H9 (cell line): Measurements from ENCODE around the gene SLC16A1. TPM values are rescaled to one million over a fixed set of nuclear protein-coding genes. Genes with fewer than 3 reads are reported as not detected.
"Not testable (repeated sequence)": the region's sequence is repeated elsewhere in the genome, so short reads cannot be mapped to it uniquely, and the experiment has no call there.

Experiments
- DNase-seq: peaks from one replicate; pipeline ENCODE4 v3.0.0-alpha.2; 2017
- H2AFZ ChIP-seq: one replicate; pipeline ENCODE4 v1.6.1; 2013; ENCODE audit warnings: mild to moderate bottlenecking, low read length, control low read depth, moderate library complexity
- H2AK5ac ChIP-seq: 2 replicates; pipeline ENCODE4 v1.6.1; 2013; ENCODE audit warnings: low read length, control low read depth, mixed read lengths; ENCODE audit not compliant: insufficient read length
- H2BK120ac ChIP-seq: one replicate; pipeline ENCODE4 v1.6.1; 2013; ENCODE audit warnings: low read depth, mild to moderate bottlenecking, low read length, control low read depth, inconsistent platforms; ENCODE audit not compliant: poor library complexity, severe bottlenecking
- H2BK12ac ChIP-seq: 2 replicates; pipeline ENCODE4 v1.6.1; 2013; ENCODE audit warnings: low read length, control low read depth, mixed read lengths, low read depth; ENCODE audit not compliant: insufficient read length
- H2BK15ac ChIP-seq: 2 replicates; pipeline ENCODE4 v1.6.1; 2013; ENCODE audit warnings: low read depth, low read length, control low read depth
- H2BK20ac ChIP-seq: one replicate; pipeline ENCODE4 v1.6.1; 2013; ENCODE audit warnings: low read depth, mild to moderate bottlenecking, low read length, control low read depth, inconsistent platforms; ENCODE audit not compliant: poor library complexity, severe bottlenecking
- H2BK5ac ChIP-seq: 2 replicates; pipeline ENCODE4 v1.6.1; 2013; ENCODE audit warnings: low read length, control low read depth, mixed read lengths; ENCODE audit not compliant: insufficient read length
- H3K14ac ChIP-seq: 2 replicates; pipeline ENCODE4 v1.6.1; 2013; ENCODE audit warnings: low read length, control low read depth; ENCODE audit not compliant: insufficient read depth
- H3K18ac ChIP-seq: 2 replicates; pipeline ENCODE4 v1.6.1; 2013; ENCODE audit warnings: low read depth, mild to moderate bottlenecking, mixed read lengths, low read length, control low read depth; ENCODE audit not compliant: insufficient read length
- H3K23ac ChIP-seq: 2 replicates; pipeline ENCODE4 v1.6.1; 2013; ENCODE audit warnings: low read length, control low read depth, mixed read lengths, low read depth; ENCODE audit not compliant: insufficient read length
- H3K23me2 ChIP-seq: 2 replicates; pipeline ENCODE4 v1.6.1; 2013; ENCODE audit warnings: low read depth, mild to moderate bottlenecking, mixed read lengths, low read length, control low read depth; ENCODE audit not compliant: insufficient read length, poor library complexity, severe bottlenecking
- H3K27ac ChIP-seq: 2 replicates; pipeline ENCODE4 v1.5.1; 2013; ENCODE audit warnings: low read length, control low read depth, mixed read lengths, low read depth; ENCODE audit not compliant: insufficient read length
- H3K27me3 ChIP-seq: 2 replicates; pipeline ENCODE4 v1.6.1; 2013; ENCODE audit warnings: low read length, control low read depth, inconsistent platforms; ENCODE audit not compliant: insufficient read depth
- H3K4ac ChIP-seq: 2 replicates; pipeline ENCODE4 v1.6.1; 2013; ENCODE audit warnings: low read depth, mild to moderate bottlenecking, control low read depth, inconsistent platforms, low read length, moderate library complexity
- H3K4me1 ChIP-seq: 2 replicates; pipeline ENCODE4 v1.6.1; 2013; ENCODE audit warnings: low read length, control low read depth, inconsistent platforms; ENCODE audit not compliant: insufficient read depth
- H3K4me2 ChIP-seq: 2 replicates; pipeline ENCODE4 v1.6.1; 2013; ENCODE audit warnings: low read length, control low read depth, mixed read lengths; ENCODE audit not compliant: insufficient read length, insufficient read depth
- H3K56ac ChIP-seq: 2 replicates; pipeline ENCODE4 v1.6.1; 2013; ENCODE audit warnings: low read depth, mild to moderate bottlenecking, mixed read lengths, low read length, control low read depth; ENCODE audit not compliant: insufficient read length
- H3K79me1 ChIP-seq: 2 replicates; pipeline ENCODE4 v1.6.1; 2013; ENCODE audit warnings: low read depth, mild to moderate bottlenecking, moderate library complexity, low read length, control low read depth, inconsistent platforms; ENCODE audit not compliant: insufficient read depth, poor library complexity, severe bottlenecking
- H3K79me2 ChIP-seq: 2 replicates; pipeline ENCODE4 v1.6.1; 2013; ENCODE audit warnings: low read length, control low read depth, inconsistent platforms; ENCODE audit not compliant: insufficient read depth
- H3K9ac ChIP-seq: 2 replicates; pipeline ENCODE4 v1.6.1; 2013; ENCODE audit warnings: low read length, control low read depth, mixed read lengths; ENCODE audit not compliant: insufficient read length; ENCODE audit errors: extremely low read depth
- H3K9me3 ChIP-seq: one replicate; pipeline ENCODE4 v1.6.1; 2013; ENCODE audit warnings: low read depth, low read length, inconsistent platforms; ENCODE audit not compliant: control insufficient read depth
- H3T11ph ChIP-seq: one replicate; pipeline ENCODE4 v1.6.1; 2013; ENCODE audit warnings: mild to moderate bottlenecking, low read length, control low read depth, inconsistent platforms
- H4K20me1 ChIP-seq: one replicate; pipeline ENCODE4 v1.6.1; 2013; ENCODE audit not compliant: control insufficient read depth, insufficient read length, insufficient read depth
- H4K5ac ChIP-seq: 2 replicates; pipeline ENCODE4 v1.6.1; 2013; ENCODE audit warnings: low read depth, mild to moderate bottlenecking, mixed read lengths, low read length, control low read depth; ENCODE audit not compliant: insufficient read length
- H4K8ac ChIP-seq: replicated peaks from 2 replicates; pipeline ENCODE4 v1.6.1; 2013; ENCODE audit warnings: low read length, control low read depth, mixed read lengths, low read depth; ENCODE audit not compliant: insufficient read length
- H4K91ac ChIP-seq: 2 replicates; pipeline ENCODE4 v1.6.1; 2013; ENCODE audit warnings: low read depth, mild to moderate bottlenecking, moderate library complexity, mixed read lengths, low read length, control low read depth; ENCODE audit not compliant: insufficient read length
- H3K27ac Mint-ChIP-seq, 3 experiments: 2 replicates in 2 of 3; 3 replicates in 1 of 3; pipeline ENCODE4 v1.8.0; 2020 to 2021; ENCODE audit warnings: mixed read lengths in 3 of 3, mild to moderate bottlenecking in 1 of 3, moderate library complexity in 1 of 3
- H3K27me3 Mint-ChIP-seq: 2 replicates; pipeline ENCODE4 v1.8.0; 2021; ENCODE audit warnings: low read depth, mild to moderate bottlenecking, moderate library complexity, mixed read lengths
- H3K36me3 Mint-ChIP-seq, 3 experiments: 2 replicates in 2 of 3; 3 replicates in 1 of 3; pipeline ENCODE4 v1.8.0; 2020 to 2021; ENCODE audit warnings: low read depth in 3 of 3, mixed read lengths in 3 of 3; ENCODE audit not compliant: insufficient read depth in 1 of 3
- H3K4me1 Mint-ChIP-seq, 2 experiments: 2 replicates each; pipeline ENCODE4 v1.8.0; 2020; ENCODE audit warnings: mixed read lengths in 2 of 2
- H3K4me3 Mint-ChIP-seq, 2 experiments: 2 replicates in 1 of 2; 3 replicates in 1 of 2; pipeline ENCODE4 v1.8.0; 2020 to 2021; ENCODE audit warnings: mild to moderate bottlenecking in 2 of 2, mixed read lengths in 2 of 2, moderate library complexity in 1 of 2
- H3K9me3 Mint-ChIP-seq, 2 experiments: 2 replicates in 1 of 2; 3 replicates in 1 of 2; pipeline ENCODE4 v1.8.0; 2020; ENCODE audit warnings: mild to moderate bottlenecking in 2 of 2, mixed read lengths in 2 of 2, moderate library complexity in 1 of 2
- CTCF ChIP-seq: fragments of 200-600 bp; sonication (generic); conservative IDR thresholded peaks from 3 replicates; pipeline ENCODE4 v1.8.0; 2021; ENCODE audit warnings: antibody characterized with exemption, mild to moderate bottlenecking
- WGBS: extraction: QIAGEN DNeasy Blood & Tissue Kit; methylation state at CpG from one replicate; pipeline ENCODE4 v1.1.7; 2013; ENCODE audit warnings: missing lambda C conversion rate, low lambda C conversion rate, mixed read lengths; ENCODE audit not compliant: insufficient read length; ENCODE audit errors: extremely low coverage; 5-methylcytosine and 5-hydroxymethylcytosine counted together
- total RNA-seq: library from RNA; stranded (reverse); gene quantifications from 2 replicates; pipeline ENCODE4 v1.2.1, GENCODE V29; 2021

Gene SLC16A1
- total RNA-seq, 1 experiment from 2014 or later = 381 TPM

DNA sequence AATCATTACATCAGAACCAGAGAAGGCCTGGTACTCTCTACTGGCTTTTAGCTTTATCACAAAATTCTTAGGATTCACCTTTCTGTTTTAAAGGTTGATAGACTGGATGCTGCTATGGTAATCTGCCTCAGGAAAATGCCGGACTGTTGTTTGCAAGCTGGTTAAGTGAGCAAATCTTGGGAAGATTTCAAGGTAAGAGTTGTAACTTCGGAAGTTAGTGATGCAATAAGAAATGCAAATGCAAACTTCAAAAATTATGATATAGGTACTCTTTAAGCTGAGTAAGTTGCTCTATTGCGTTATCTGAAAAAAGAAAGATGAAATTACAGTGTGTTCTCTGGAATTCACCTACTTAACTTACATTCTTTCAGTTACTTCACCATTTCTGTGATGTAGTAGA is 4.4 kb upstream of the SLC16A1 start:
- Histone ChIP-seq H4K91ac (no peak overlapping the region), H2BK20ac (no peak overlapping the region), H3K79me1 (no peaks in the 10 kb centered on the region), H3K18ac (no peak overlapping the region), H4K20me1 (no peaks in the 10 kb centered on the region), H3K4me1 (no peaks in the 10 kb centered on the region), H2BK15ac (no peak overlapping the region), H3K27ac (no peak overlapping the region), H2AK5ac (no peak overlapping the region), H3K23ac (no peak overlapping the region), H3K27me3 (no peaks in the 10 kb centered on the region), H3K56ac (no peak overlapping the region), H2BK120ac (no peak overlapping the region), H4K8ac (no peak overlapping the region), H3K9me3 (no peaks in the 10 kb centered on the region), H3K9ac (no peak overlapping the region), H3K23me2 (peaks cover 5% of the 10 kb centered on the region), H3K4ac (no peak overlapping the region), H2AFZ (no peak overlapping the region), H3T11ph (no peak overlapping the region), H3K14ac (no peak overlapping the region), H3K79me2 (peaks cover 23% of the 10 kb centered on the region), H2BK5ac (no peak overlapping the region), H3K4me2 (no peak overlapping the region), H2BK12ac (no peak overlapping the region), H4K5ac (no peak overlapping the region)
- Mint-ChIP-seq H3K9me3 (no peaks in the 10 kb centered on the region), H3K27ac (0 out of 7 replicates have a peak overlapping the region, but pooled peaks of 1 of the 3 experiments have one; percentile 31), H3K36me3 (peaks cover 25 to 44% (median 41%) of the 10 kb centered on the region in 3 experiments), H3K4me3 (no peak overlapping the region), H3K27me3 (no peaks in the 10 kb centered on the region), H3K4me1 (peaks cover 26 to 37% of the 10 kb centered on the region in 2 experiments)
- TF ChIP-seq CTCF = no peak
- no peak for DNase-seq
- no CpG with 5 or more reads among the region's 3 CpGs for WGBS

- not testable (repeated sequence) for H3K23ac ChIP-seq, H4K5ac ChIP-seq, H3K27me3 ChIP-seq, H3K9me3 ChIP-seq, H3K4ac ChIP-seq, H3K79me1 ChIP-seq, H3K18ac ChIP-seq, H3K9ac ChIP-seq, H3K56ac ChIP-seq, H2AK5ac ChIP-seq, H2BK15ac ChIP-seq, H3K14ac ChIP-seq, H3K9me3 Mint-ChIP-seq, H4K91ac ChIP-seq, DNase-seq, H2BK12ac ChIP-seq, H3K27me3 Mint-ChIP-seq, H2BK20ac ChIP-seq, H3T11ph ChIP-seq, H2AFZ ChIP-seq, H3K4me1 ChIP-seq, H4K8ac ChIP-seq, H4K20me1 ChIP-seq, H3K27ac ChIP-seq, H2BK5ac ChIP-seq, H2BK120ac ChIP-seq
- no CpG with 5 or more reads among the region's 7 CpGs for WGBS
- peaks cover 13% of the 10 kb centered on the region for H3K23me2 ChIP-seq
- Mint-ChIP-seq H3K4me1 (peaks cover 36 to 44% of the 10 kb centered on the region in 2 experiments), H3K4me3 (peak overlapping the region; percentile 98 to 99), H3K27ac (peak overlapping the region in 1 of 3 experiments; percentile 65; a peak in 1 of 7 replicates), H3K36me3 (peaks cover 32 to 53% (median 49%) of the 10 kb centered on the region in 3 experiments)
- peak overlapping the region; percentile 98 for H3K4me2 ChIP-seq
- H3K79me2 ChIP-seq = peaks cover 44% of the 10 kb centered on the region
These were observed 2.2 kb upstream of the SLC16A1 start for GRCh38 chr1:112958236-112958635.
